Measurements from ENCODE around the gene CLCN6.
A peak's percentile ranks its signal among the peaks of the same experiment; 100 is the strongest.

CLCN6 gene

DNA sequence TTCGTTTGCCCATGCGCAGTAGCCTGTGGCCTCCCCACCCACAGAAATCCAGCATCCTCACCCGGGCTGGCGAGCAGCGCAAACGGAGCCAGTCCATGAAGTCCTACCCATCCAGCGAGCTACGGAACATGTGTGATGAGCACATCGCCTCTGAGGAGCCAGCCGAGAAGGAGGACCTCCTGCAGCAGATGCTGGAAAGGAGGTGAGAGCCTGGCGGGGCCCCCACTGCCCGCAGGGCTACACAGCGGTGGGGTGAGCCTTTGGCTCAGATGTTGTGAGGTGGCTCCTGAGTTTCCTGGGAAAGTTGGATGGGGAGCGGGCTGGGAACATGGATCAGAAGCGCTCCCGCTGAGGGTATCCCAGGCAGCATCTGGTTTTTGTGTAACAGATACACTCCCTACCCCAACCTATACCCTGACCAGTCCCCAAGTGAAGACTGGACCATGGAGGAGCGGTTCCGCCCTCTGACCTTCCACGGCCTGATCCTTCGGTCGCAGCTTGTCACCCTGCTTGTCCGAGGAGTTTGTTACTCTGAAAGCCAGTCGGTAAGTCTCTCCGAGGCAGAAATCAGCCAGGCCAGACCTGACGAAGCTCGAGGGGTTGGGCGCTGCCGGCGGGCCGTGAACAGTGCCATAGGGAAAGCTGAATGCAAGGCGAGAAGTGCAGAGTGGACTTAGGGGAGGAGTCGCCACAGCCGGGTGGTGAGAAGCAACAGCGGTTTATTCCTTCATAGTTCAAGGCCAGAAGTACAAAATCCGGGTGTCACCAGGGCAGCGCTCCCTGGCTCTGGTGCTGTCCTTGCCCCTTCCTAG lies 31.2 kb downstream of the CLCN6 start:
- no peak overlapping the region for H3K27ac ChIP-seq
- TF ChIP-seq, protein P1, sequence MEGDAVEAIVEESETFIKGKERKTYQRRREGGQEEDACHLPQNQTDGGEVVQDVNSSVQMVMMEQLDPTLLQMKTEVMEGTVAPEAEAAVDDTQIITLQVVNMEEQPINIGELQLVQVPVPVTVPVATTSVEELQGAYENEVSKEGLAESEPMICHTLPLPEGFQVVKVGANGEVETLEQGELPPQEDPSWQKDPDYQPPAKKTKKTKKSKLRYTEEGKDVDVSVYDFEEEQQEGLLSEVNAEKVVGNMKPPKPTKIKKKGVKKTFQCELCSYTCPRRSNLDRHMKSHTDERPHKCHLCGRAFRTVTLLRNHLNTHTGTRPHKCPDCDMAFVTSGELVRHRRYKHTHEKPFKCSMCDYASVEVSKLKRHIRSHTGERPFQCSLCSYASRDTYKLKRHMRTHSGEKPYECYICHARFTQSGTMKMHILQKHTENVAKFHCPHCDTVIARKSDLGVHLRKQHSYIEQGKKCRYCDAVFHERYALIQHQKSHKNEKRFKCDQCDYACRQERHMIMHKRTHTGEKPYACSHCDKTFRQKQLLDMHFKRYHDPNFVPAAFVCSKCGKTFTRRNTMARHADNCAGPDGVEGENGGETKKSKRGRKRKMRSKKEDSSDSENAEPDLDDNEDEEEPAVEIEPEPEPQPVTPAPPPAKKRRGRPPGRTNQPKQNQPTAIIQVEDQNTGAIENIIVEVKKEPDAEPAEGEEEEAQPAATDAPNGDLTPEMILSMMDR (conservative IDR thresholded peaks at IDR 0.05) = no peak
- no peak for TF ChIP-seq ZFX (IDR thresholded peaks at IDR 0.05)

DNA sequence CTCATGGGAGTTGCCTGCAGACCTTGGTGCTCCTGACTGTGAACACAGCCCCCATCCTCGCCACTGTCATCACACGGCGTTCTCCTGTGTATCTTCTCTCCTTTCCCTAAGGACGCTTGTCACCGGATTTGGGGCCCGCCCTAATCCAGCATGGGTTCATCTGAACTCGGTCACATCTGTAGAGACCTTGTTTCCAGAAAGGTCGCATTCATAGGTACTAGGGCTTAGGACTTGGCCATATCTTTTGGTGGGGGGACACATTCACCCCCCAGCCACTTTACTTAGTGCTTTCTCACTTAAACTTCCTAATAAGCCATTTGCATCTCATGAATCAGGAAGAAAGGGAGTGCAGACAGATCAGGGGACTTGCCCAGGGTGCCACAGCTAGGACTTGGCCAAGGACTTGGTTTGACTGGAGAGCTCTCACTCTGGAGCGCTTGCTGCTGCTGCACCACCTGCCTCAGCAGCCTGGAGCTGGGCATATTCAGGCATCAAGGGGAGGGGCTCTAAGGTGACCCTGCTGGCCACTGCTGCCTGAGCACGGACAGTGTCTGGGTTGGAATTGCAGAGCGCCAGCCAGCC lies 31.9 kb downstream of the CLCN6 start:
- no peak overlapping the region for H3K27ac ChIP-seq
- TF ChIP-seq, protein P1 (conservative IDR thresholded peaks at IDR 0.05) = no peak
- no peak for TF ChIP-seq ZFX (IDR thresholded peaks at IDR 0.05)

DNA sequence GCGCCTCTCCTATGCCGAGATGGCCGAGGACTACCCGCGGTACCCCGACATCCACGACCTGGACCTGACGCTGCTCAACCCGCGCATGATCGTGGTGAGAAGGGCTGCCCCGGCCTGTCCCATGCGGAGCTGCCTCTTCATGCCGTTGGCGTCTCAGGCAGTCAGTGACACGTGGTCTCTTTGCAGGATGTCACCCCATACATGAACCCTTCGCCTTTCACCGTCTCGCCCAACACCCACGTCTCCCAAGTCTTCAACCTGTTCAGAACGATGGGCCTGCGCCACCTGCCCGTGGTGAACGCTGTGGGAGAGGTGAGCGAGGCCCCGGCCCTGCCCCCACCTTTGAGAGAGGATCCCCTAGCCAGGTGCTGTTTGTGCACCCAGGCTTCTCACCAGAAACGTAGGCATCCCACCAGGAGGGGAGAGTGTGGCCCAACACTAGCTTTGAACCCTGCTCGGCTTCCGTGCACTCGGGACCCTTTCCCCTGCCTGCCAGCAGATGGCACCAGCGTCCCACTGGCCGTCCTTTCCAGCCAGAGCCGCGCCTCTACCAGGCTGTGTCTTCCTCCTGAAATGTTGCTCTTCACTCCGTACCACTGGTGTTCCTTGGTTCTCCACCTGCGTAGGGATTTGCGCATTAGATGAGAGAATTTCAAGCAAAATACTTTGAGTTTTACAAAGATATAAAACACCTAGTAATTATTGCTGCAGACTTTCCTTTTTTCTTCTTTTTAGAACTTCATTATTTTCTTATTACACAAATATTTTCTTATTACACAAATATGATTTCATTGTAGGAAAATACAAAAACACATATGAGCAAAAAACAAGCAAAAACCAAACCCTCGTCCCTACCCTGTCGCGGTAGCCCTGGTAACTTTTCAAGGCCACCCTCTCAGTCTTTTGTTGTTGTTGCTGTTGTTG lies 32.6 kb downstream of the CLCN6 start:
- TF ChIP-seq, protein P1 (conservative IDR thresholded peaks at IDR 0.05) = peak; percentile 100
- no peak for TF ChIP-seq ZFX (IDR thresholded peaks at IDR 0.05)
- no peak overlapping the region for H3K27ac ChIP-seq

DNA sequence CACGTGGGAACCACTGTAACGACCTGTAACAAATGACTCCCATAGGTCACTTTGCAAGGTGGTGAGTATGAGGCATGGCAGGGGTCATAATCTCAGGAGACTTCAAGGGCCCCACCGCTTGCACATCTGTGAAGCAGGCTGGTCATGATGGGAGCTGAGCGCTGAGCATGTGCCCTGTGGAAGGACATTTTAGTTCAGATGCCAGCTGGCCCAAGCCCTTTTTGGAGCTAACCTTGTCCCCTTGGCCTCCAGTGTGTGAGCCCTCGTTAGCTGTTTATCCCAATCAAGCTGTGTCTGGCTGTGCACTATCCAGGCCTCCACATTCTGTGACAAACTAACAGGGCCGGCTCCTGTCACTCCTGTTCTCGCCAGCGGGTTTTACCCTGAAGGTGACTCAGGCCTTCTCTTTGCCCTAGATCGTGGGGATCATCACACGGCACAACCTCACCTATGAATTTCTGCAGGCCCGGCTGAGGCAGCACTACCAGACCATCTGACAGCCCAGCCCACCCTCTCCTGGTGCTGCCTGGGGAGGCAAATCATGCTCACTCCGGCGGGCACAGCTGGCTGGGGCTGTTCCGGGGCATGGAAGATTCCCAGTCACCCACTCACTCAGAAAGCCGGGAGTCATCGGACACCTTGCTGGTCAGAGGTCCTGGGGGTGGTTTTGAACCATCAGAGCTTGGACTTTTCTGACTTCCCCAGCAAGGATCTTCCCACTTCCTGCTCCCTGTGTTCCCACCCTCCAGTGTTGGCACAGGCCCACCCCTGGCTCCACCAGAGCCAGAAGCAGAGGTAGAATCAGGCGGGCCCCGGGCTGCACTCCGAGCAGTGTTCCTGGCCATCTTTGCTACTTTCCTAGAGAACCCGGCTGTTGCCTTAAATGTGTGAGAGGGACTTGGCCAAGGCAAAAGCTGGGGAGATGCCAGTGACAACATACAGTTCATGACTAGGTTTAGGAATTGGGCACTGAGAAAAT lies 34.0 kb downstream of the CLCN6 start:
- H3K27ac ChIP-seq = no peak overlapping the region
- TF ChIP-seq, protein P1 (conservative IDR thresholded peaks at IDR 0.05) = no peak

DNA sequence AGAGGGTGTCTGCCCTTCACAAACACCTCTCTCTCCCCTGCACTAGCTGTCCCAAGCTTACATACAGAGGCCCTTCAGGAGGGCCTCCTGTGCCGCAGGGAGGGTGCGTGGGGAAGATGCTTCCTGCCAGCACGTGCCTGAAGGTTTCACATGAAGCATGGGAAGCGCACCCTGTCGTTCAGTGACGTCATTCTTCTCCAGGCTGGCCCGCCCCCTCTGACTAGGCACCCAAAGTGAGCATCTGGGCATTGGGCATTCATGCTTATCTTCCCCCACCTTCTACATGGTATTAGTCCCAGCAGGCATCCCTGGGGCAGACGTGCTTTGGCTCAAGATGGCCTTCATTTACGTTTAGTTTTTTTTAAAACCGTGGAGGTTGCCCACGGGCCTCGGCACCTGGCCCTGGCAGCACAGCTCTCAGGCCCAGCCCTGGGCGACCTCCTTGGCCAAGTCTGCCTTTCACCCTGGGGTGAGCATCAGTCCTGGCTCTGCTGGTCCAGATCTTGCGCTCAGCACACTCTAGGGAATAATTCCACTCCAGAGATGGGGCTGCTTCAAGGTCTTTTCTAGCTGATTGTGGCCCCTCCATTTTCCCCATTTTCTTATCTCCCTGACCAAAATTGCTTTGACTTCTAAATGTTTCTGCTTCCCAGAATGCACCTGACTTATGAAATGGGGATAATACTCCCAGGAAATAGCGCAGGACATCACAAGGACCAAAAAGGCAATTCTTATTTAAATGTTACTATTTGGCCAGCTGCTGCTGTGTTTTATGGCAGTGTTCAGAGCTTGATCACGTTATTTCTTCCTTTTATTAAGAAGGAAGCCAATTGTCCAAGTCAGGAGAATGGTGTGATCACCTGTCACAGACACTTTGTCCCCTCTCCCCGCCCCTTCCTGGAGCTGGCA lies 35.5 kb downstream of the CLCN6 start:
- no peak overlapping the region for H3K27ac ChIP-seq
- no peak for TF ChIP-seq ZFX (IDR thresholded peaks at IDR 0.05)
- TF ChIP-seq, protein P1 (conservative IDR thresholded peaks at IDR 0.05) = no peak

Data from C4-2B (cell line).